Stimulated activated CD8-positive, alpha-beta memory T cell treated with anti-CD3 and anti-CD28 coated beads, Interleukin-2, amount 100 ng/mL, for 48 hours (primary cell): ENCODE results near the gene CSK.

Experiments used
- DNase-seq, 2 donors: peaks; one replicate each; pipeline ENCODE4 v3.0.0-alpha.2; 2020; ENCODE audit warnings: low read depth in 2 of 2

The CSK gene

DNA sequence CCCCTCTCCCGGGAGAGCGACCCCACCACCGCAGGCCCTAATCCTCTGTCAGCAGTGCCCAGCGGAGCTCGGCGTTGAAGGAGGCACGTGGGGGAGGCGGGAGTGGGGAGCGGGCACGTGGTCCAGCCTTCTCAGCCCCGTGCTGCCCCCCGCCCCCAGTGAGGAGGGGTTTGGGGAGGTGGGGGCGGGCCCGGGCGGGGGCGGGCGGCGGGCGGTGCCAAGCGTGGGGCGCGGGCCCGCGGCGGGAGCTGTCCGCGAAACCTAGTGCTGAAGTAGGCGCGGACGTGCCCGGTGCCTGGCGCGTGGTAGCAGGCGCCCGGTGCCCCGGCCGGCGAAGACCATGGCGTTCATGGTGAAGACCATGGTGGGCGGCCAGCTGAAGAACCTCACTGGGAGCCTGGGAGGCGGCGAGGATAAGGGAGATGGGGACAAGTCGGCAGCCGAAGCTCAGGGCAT, 44.5 kb downstream of the CSK start, which contains the start of gene CPLX3:
Gene CPLX3, plus strand, starts transcription at position 264 of the 456 bp plus-strand sequence. Its CDS starts 77 bp downstream, at position 341.
- peak in 1 of 2 donors; percentile 22 for DNase-seq

DNA sequence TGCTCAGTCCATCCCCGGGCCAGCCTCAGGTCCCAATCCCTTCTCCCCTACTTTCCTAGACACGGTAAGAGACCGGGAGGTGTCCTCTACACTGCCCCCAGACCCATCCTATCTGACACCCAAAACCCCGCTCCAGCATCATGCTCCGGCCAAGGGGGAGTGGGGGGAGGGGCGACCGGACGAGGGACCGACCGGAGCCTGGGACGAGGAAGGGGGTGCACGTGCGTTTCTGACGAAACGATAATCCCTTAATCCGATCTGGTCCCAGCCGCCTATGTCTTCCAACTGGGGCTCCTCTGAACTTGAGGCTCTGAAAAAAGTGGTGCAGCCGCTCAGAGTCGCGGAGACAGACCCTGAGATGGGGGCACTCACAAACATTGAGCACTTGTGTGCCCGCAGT, 45.0 kb downstream of the CSK start:
- DNase-seq, result no peak

DNA sequence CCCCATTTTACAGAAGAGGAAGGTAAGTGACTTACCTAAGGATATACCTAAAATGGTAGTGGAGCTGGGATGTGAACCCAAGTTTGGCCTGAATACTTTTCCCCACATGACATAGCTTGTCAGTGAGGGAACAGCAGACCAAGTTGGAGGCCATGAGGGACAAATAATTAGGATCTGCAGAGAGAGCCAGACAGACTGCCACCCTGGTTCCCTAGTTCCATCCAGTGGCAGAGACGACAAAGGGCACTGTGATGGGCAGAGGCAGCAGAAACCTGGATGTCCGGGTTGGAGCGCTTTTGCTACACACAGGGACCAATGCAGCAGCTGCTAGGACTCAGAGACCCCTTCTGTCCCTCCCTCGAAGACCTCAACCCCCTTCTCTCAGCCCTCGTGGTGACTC, 45.7 kb downstream of the CSK start:
- DNase-seq, result no peak

DNA sequence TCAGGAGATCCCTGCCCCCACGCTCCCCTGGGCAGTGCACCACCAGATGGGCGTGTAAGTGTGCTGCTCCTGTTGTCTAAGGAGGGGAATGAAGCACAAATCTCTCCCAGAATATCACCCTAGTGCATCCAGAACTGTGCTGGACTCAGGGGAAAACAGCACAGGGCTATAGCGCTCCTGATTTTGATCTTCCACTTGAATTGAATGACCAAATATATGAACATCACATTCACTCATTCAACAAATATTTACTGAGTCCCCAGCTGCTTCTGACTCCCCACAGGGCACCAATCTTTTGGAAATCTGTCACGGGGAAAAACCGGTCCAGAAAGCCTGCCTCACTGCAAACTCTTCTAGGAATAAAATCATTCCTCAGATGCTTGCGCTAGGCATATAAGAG, 47.0 kb downstream of the CSK start:
- no peak for DNase-seq

DNA sequence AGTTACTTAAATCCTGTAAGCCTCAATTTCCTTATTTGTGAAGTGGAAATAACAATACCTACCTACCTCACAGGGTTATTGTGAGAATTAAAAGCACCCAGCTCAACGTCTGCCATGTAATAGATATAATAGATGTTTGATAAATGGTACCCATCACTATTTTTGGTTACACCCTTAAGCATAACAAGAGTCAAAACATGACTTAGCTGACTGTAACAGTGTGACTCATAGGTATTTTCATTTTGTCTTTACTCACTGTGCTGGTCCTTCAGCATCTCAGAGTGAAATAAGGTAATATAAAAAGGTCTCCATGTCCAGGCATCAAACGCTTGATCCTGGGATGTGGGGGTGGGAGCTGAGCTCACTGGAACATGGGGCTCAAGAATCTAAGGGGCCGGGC, 47.6 kb downstream of the CSK start:
- no peak for DNase-seq

DNA sequence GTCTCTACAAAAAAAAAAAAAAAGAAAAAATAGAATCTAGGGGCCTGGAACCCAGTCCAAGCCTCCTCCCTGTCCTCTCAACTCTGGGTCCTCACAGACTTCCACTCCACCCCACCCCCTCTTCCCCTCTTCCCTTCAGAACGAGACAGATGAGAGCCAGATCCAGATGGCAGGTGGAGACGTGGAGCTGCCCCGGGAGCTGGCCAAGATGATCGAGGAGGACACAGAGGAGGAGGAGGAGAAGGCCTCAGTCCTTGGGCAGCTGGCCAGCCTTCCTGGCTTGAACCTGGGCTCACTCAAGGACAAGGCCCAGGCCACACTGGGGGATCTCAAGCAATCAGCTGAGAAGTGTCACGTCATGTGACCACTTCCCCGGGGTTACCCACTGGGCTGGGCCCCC, 48.1 kb downstream of the CSK start:
- no peak for DNase-seq

DNA sequence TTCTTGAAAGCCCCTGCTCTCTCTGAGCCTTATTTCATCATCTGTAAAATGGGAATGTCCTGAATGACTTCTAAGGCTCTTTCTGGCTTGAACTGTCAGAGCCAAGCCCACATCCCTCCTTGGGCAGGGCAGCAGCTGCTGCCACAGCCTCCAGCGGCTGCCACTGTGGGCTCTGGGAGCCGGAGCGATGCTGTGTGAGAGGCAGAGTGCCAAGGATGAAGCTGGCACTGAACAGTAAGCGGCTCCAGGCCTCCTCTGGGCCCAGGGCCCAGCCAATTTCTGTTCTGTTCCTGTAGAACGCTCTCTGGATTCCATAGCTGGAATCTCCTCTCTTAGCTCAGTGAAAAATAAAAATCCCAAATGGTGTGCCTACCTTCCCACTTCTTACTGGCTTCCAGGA, 49.0 kb downstream of the CSK start:
- no peak for DNase-seq

DNA sequence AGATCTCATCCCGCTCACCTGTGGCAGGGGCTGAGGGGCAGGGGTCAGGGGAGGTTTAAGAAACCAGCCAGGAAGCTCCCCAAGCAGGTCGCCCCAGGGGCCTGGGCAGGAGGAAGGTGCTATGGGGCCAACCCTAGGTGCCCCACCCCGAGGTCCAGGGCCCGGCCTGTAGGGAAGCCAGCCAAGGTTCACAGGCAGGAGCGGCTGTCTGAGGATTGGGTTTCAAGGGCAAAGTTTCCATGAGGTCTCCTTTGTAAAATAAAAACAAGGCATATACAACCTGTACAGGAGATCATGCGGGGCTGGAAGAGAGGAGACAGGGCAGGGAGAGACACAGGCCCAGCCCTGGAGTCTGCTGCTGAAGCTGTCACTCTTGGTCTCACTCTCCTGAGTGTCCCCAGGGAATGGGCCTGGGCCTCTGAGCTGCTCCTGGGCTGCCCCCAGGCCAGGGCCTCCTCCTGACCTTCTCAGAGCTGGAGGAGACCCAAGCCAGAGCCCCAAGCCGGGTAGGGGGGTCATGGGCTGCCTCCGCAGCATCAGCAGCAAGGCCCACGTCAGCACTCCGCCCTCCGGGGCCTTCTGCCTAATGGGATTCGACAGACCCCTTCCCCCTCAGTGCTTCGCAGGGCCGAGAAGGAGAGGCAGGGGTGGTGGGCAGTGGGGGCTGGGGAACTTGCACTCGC, 50.1 kb downstream of the CSK start:
- no peak for DNase-seq

DNA sequence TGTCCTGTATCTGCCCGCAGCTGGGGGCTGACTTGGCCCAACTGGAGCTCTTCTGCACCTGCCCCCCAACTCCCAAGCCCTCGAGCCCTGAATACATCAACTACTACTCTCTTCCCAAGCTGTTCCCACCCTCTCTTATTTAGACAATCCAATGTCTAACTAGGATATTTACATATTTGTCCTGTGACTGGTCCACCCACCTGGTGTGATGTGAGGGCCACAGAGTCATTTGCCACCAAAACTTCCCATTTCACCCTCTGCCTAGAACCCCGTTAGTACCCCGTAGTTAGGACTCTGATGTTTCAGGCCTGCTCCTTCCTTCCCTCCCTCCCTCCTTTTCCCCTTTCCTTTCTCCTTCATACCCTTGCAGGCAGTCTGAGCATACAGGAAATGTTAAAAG, 50.9 kb downstream of the CSK start:
- DNase-seq, result no peak

DNA sequence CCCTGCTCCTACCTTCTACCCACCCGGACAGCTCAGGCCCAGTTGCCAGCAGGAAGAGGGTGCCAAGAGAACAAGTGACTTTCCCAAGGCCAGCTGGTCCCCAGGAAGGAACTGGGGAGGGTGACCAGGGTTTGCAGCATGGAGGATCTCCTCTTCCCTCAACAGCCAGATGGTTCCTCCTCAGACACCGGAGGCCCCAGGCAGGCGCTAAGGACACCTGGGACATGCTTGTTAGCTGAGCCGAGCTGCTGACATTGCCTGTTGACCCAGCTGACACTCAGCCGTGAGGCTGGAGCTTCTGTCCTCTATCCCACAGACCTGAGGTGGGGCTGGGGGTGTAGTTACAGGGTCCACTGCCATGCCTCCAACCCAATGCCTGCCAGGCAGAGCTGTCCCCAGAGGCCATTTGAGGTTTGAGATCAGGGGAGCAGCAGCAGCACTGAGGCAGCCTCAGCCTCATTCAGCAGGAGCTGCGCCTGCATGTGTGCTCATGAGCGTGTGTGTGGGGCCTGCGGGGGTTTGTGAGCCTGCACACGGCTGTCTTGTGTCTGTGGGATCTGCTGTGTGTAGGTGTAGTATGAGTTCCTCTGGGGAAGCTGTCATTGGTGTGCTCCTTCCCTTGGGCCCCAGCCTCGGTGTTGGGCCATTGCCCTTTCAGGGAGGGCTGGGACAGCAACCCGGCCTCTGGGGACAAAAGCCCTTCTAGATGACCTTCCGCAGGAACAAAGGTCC, 51.7 kb downstream of the CSK start:
- DNase-seq, result no peak

DNA sequence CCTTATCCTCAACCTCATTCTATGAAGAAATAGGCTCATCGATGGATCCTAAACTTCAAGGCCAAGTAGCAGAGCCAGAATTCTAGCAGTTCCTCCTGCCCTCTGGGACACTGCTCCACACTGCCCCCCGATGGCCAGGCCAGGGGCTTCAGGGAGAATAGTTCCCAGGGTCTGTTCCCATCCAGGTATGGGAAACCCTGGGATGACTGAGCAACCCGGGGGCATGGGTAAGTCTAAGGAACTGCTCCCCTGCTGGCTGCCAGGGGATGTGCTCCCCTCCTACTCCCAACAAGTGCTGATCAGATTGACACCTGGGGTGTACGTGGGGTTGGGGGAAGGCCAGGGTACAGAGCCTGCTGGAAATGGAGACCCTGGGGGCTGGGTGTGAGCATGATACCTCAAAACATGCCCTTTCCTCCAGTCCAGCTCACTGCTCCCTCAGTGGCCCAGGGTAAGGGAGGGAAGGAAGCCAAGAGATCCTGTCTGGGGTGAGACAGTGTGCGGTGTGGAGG, 53.5 kb downstream of the CSK start:
- peak in 1 of 2 donors; percentile 47 for DNase-seq

DNA sequence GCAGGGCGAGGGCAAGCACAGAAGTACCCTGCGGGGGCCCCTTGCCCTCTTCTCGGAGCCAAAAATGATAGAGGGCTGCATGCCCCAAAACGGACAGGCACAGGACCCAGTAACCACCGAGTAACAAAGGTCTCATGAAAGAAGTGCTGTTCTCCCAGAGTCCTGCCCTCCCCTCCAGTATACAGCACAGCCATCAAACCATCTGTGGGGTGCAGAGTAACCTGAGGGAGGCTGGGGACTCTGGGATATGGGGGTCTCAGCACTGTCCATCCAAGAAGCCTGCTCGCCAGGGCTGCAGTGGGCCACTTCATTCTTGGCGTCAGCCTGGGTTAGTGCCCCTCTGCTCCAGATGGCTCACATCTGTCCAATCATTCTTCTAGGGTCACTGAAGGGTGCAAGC, 55.0 kb downstream of the CSK start:
- no peak for DNase-seq

DNA sequence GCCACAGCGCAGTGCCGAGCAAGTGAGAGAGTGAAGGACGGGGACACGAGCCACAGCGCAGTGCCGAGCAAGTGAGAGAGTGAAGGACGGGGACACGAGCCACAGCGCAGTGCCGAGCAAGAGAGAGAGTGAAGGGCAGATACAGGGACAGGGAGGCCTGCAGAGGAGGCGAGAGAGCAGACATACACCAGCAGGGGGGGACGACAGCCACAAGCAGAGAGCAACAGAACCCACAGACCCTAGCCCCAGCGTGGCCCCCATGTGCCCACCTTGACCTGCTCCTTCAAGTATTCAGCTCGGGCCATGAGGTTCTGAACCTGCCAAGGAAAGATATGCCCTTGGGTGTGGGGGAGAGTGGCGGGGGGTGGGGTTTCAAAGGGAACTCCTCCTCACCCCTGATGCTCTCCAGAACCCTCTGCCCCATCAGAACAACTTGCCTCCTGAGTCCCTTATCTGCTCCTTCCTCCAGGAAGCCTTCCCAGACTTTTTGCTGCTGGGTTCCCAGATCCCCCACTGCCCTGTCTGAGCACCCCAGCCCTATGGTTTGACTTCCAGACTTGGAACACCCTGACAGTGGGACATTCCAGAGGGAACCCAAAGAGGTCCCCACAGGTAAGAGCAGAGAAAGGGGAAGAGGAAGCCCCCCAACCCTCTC, 55.7 kb downstream of the CSK start:
- DNase-seq, result no peak

DNA sequence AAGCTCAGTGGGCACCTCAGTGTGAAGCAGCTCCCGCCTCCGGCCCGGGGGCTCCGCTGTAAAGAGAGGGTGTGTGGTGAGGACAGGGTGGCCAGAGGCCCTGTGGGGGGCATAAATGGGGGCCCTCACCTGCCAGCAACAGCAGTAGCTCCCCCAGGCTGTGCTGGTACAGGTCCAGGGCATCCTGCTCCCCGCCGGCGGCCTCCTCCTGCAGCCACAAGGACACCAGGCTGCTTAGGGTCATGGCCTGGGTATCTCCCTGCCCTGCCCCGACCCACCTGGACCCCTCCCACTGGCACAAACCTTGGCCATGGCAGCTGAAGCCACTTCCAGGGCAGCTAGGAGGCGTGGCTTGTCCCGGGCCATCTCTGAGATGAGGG, 56.2 kb downstream of the CSK start:
- no peak for DNase-seq

DNA sequence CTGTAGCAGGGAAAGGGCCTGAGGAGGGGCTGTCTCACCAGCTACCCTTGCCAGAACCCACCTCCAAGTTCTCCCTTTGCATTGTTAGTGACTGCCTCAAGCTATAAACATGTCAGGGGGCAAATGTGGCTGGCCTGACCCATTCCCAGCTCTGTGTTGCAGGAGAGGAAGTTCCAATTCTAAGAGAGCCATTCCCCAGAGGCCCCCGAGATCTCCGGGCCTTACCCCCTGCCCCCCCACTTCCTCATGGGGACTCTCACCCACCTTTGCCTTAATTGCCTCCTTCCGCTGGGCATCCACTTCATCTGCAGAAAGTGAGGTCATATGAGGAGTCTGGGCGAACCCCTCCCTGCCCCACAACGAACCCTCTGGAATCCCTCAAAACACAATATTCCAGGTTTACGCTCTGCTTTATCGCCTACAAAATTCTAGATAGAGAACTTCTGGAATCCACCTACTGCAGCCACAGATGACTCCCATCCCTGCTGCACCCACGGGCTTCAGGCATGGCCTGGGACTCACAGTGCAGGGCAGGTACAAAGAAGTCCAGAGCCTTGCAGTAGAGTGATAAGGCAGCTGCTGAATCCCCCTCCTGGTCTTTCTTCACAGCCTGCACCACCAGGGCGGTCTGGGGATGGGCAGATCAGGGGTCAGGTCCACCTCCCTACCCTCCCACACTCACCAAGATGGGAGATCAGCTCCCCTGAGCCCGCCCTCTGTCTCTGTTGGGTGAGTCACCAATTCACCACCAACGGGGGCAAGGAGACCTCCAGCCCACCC, 57.1 kb downstream of the CSK start:
- DNase-seq, result no peak

DNA sequence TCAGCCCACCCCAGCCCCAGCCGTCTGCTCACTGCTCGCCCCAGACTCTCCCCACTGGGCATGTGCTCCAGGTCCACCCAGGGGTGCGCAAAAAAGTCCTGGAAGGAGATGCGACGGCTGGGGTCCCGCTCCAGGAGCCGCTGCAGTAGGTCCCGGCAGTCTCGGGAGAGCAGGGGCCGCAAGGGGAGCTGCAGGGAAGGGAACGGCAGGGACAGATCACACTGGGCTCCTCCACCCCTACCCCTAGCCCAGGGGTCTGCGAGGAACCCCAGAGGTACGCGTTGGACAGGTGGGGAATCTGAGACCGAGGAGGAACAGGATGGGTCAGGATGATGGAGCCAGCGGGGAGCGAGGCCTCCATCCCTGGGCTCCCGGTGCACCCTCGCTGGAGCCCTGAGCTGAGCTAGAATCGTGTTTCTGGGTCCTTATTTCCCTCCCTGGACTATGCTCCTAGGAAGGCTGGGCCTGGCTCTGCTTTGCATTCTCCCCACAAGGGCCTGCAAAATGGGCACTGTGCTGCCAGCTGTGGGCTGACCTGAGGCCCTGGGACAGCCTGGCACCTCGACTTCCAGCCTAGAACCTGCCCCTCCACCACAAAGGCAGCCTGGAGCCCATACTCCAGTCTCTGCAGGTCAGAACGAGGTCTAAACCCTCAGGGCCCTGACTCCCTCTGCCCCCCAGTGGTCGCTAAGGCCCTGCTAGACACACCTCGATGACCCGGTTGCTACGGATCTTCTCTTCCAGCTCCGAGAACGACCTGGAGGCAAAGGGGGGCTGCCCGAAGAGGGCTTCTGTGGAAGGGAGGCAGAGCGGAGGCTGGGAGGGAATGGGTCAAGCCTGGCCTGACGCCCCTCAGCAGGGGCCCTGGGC, 57.9 kb downstream of the CSK start:
- no peak for DNase-seq

DNA sequence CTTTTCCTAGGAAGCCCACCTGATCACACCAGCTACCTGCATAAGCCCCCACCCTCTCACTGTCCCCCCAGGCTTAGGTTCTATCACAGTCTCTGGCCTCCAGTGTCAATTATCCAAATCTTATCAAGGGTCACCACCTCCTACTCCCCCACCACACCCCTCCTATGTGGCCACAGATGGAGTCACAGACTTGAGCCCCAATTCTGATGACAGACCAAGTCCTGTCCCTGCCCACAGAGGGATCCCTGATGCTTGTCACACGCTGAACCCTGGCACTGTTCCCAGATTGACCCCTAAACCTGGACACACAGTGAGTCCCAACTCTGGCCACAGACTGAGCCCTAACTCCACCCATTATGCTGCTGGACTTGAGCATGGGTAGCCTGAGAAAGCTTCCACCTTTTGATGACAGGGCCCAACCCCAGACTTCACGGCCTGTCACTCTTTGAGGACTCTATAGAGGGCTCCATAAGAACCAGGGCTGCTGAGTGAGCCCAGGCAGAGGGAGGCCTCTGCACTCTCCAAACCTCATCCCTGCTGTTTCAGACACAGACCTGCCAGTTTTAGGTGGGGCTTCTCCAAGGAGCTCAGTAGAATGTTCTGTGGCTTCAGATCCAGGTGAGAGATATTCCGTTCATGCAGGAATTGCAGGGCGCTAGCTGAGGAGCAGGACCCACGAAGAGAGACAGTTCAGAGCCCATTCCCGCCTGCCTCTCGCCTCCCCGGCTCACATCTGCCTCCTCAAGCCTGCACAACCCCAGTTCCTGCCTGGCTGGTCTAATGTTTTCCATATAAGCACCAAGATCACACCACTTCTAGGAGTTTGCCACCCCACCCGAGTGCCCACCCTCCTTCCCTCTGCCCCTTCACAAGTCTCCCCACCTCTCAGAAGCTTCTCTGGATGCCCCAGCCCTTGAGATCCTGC, 59.2 kb downstream of the CSK start:
- no peak for DNase-seq

DNA sequence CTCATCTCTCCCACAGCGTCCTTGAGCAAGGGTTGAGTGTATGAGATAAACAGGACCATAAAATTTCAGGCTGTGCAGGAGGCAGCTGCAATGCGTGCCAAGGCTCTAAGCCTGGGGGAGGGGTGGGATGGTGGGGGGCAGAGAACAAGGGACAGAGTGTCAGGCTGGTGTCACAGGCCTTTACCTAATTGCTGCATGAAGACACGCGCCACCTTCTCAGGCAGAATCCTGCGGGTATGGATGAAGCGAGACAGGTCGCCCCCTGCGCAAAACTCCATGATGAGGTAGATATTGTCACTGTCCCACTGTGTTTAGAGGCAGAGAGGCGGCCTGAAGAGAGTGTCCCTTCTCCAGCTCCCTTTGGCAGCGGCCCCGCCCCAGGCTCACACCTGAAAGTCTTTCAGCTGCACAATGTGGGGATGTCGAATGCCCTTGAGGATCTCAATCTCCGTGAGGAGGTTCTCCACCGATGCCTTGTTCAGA, 60.1 kb downstream of the CSK start:
- no peak for DNase-seq

DNA sequence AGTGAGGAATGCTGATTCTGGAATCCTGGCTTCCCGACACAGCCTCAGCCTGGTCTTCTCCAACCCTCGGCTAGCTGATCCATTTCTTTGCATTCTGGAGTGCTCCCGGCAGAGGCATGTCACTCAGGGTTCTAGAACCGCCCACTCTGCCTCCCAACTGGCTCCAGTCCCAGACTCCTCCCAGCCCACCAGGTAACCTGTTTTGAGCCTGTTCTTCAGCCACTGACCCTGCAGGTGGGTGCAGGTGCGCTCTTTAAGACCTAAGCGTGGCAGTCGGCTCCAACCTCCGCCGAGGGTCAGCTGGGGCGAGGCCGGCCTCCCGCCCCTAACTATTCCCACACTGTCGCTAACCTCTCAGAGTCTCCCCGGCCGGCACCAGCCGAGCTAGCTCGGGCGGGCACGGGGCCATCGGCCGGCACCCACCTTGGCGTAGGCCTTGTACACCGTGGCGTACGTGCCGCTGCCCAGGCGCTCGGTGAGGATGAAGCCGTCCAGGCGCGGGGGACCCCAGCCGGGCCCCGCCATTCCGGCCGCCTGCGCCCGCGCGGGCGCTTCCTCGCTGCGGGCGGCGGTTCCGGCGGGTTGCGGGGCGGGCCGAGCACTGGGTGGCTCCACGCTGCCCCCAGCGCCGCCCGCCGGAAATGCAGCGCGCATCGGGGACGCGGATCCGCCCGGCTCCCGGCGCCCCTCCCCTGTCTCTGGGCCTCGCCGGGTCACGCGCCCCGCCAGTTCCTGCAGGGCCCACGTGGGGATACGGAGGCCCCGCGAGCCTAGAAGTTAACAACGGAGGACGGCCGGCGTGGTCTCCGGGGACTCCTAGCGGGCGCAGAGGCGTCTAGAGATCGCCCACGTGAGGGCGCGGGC, 60.9 kb downstream of the CSK start, which contains the start of gene ULK3:
Gene ULK3, minus strand, starts transcription at position 576 of the 864 bp plus-strand sequence. Its CDS starts 51 bp downstream, at position 525.
- peak; percentile 87 to 93 for DNase-seq
